ENCODE results near the gene CTXN1. TPM values are rescaled to one million over a fixed set of nuclear protein-coding genes. Genes with fewer than 3 reads are reported as not detected.

CTXN1 gene
- total RNA-seq, 4 donors from 2014 or later, result 1.4 to 3.0 (median 2.0) TPM

- 53 to 70% methylated on average over 8 to 11 of the region's 12 CpGs for WGBS, 2 donors
- intact Hi-C loops (cut with DNase I), result no loop called here
- peaks cover 0 to 30% of the 10 kb centered on the region in 2 donors for H3K4me1 ChIP-seq
- no peak within 1 kb of the TSS for H3K27ac ChIP-seq
- no peak for DNase-seq
- TF ChIP-seq, protein P1, sequence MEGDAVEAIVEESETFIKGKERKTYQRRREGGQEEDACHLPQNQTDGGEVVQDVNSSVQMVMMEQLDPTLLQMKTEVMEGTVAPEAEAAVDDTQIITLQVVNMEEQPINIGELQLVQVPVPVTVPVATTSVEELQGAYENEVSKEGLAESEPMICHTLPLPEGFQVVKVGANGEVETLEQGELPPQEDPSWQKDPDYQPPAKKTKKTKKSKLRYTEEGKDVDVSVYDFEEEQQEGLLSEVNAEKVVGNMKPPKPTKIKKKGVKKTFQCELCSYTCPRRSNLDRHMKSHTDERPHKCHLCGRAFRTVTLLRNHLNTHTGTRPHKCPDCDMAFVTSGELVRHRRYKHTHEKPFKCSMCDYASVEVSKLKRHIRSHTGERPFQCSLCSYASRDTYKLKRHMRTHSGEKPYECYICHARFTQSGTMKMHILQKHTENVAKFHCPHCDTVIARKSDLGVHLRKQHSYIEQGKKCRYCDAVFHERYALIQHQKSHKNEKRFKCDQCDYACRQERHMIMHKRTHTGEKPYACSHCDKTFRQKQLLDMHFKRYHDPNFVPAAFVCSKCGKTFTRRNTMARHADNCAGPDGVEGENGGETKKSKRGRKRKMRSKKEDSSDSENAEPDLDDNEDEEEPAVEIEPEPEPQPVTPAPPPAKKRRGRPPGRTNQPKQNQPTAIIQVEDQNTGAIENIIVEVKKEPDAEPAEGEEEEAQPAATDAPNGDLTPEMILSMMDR (IDR thresholded peaks at IDR 0.05), result no peak
- TF ChIP-seq POLR2A (IDR thresholded peaks at IDR 0.05), result no peak
- no peaks in the 10 kb centered on the region for H3K9me3 ChIP-seq
- peaks cover 4% of the 10 kb centered on the region for H3K27me3 ChIP-seq
- H3K4me3 ChIP-seq (replicated peaks in 1 of 3), result no peak within 1 kb of the TSS
- H3K36me3 ChIP-seq, result peaks cover 34 to 35% of the 10 kb centered on the region in 2 donors
These were observed 11.3 kb downstream of the CTXN1 start, which contains the start of gene TGFBR3L for GRCh38 chr19:7914598-7915045. TSS of gene TGFBR3L (plus strand) at chr19:7914830.

DNA sequence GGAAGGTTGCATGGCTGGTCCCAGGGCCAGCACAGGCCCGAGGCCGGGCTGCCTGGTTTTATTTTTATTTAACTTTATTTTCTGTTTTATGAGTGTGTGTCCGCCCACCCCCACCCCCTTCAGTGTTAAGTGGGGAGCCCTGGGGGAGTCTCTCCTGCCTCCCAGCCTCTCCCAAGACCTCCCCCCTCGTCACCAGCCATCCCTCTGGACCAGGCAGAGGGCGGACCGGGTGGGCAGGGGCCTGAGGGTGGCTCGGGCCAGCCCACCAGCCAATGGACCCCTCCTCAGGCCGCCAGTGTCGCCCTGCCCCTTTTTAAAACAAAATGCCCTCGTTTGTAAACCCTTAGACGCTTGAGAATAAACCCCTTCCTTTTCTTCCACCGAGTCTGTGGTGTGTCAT is 11.8 kb downstream of the CTXN1 start:
- no peaks in the 10 kb centered on the region for H3K9me3 ChIP-seq
- 65 to 75% methylated on average over 12 of the region's 12 CpGs for WGBS, 2 donors
- peaks cover 4% of the 10 kb centered on the region for H3K27me3 ChIP-seq
- intact Hi-C loops (cut with DNase I), result no loop called here
- peaks cover 35 to 37% of the 10 kb centered on the region in 2 donors for H3K36me3 ChIP-seq
- no peak overlapping the region for H3K27ac ChIP-seq
- H3K4me3 ChIP-seq (replicated peaks in 1 of 3), result no peak overlapping the region
- DNase-seq, result no peak
- TF ChIP-seq, protein P1 (IDR thresholded peaks at IDR 0.05), result no peak
- TF ChIP-seq POLR2A (IDR thresholded peaks at IDR 0.05), result no peak
- peaks cover 0 to 26% of the 10 kb centered on the region in 2 donors for H3K4me1 ChIP-seq

GRCh38 chr19:7913652-7914051 is 12.3 kb downstream of the CTXN1 start:
- Histone ChIP-seq H3K27me3 (peaks cover 1% of the 10 kb centered on the region), H3K9me3 (no peaks in the 10 kb centered on the region), H3K36me3 (peaks cover 35 to 38% of the 10 kb centered on the region in 2 donors), H3K4me3 (replicated peaks in 1 of 3) (no peak overlapping the region), H3K4me1 (peaks cover 0 to 26% of the 10 kb centered on the region in 2 donors), H3K27ac (no peak overlapping the region)
- TF ChIP-seq POLR2A (IDR thresholded peaks at IDR 0.05), result no peak
- TF ChIP-seq, protein P1 (IDR thresholded peaks at IDR 0.05), result no peak
- intact Hi-C loops (cut with DNase I), result no loop called here
- DNase-seq, result no peak
- 90 to 92% methylated on average over 10 of the region's 10 CpGs for WGBS, 2 donors

DNA sequence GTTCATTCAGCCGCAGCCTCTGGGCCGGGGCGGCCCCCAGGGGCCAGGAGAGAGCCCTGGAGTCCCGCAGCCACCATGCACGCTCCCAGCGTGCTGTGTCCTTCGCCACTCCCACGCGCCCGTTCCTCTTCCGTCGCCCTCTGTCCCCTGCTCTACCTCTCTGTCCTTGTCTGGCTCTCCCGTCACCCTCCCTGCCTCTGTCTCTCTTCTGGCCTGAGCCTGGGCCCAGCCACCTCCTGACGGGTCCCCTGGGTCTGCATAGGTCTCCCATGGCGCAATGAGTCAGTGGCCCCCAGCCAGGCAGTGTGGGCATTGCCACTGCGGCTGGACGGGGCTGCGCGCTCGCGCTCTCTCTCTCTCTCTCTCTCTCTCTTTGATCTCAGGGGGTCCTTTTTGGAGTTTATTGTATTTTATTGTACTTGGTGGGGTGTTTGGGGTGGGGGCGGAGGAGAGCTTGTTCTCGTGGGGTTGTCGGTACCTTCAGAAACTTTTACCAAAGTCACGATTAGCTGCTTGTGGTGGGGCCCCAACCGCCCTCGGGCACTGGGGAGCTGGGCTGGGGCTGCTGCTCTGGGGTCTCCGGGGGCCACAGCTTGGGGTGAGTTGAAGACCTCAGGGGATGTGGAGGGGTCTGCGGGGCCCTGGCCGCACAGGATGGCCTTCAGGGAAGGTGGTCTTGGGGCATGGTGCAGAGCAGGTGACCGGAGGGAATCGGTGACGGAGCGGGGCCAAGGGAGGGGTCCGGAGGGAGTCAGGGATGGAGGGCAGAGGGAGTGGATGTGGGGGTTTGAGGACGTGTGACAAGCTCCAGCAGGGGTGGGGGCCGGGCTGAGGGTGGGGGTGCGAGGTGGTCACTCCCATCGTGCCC is 13.0 kb downstream of the CTXN1 start:
- no peak overlapping the region for H3K27ac ChIP-seq
- WGBS, 2 donors, result 95 to 97% methylated on average over 39 of the region's 39 CpGs
- no peaks in the 10 kb centered on the region for H3K27me3 ChIP-seq
- H3K4me1 ChIP-seq, result peaks cover 0 to 24% of the 10 kb centered on the region in 2 donors
- H3K4me3 ChIP-seq (replicated peaks in 1 of 3), result no peak overlapping the region
- TF ChIP-seq, protein P1 (IDR thresholded peaks at IDR 0.05), result no peak
- no peak for TF ChIP-seq POLR2A (IDR thresholded peaks at IDR 0.05)
- intact Hi-C loops (cut with DNase I), result no loop called here
- peaks cover 35 to 38% of the 10 kb centered on the region in 2 donors for H3K36me3 ChIP-seq
- no peak for DNase-seq
- H3K9me3 ChIP-seq, result no peaks in the 10 kb centered on the region

GRCh38 chr19:7912144-7912696 is 13.7 kb downstream of the CTXN1 start:
- no peak for DNase-seq
- no peaks in the 10 kb centered on the region for H3K27me3 ChIP-seq
- H3K4me1 ChIP-seq, result peaks cover 0 to 17% of the 10 kb centered on the region in 2 donors
- no peaks in the 10 kb centered on the region for H3K9me3 ChIP-seq
- TF ChIP-seq, protein P1 (IDR thresholded peaks at IDR 0.05), result no peak
- no peak for TF ChIP-seq POLR2A (IDR thresholded peaks at IDR 0.05)
- intact Hi-C loops (cut with DNase I), result no loop called here
- H3K4me3 ChIP-seq (replicated peaks in 1 of 3), result no peak overlapping the region
- H3K27ac ChIP-seq, result no peak overlapping the region
- H3K36me3 ChIP-seq, result peaks cover 35 to 38% of the 10 kb centered on the region in 2 donors
- WGBS, 2 donors, result 89 to 95% methylated on average over 16 to 21 of the region's 31 CpGs

All from thyroid gland (tissue), 4 donors.